GM21529 (cell line): ENCODE measurements around the gene PUS3.

Experiments
- ATAC-seq: cut with Tn5 transposase; IDR thresholded peaks from one replicate; pipeline ENCODE4 v1.9.1; 2021; ENCODE audit not compliant: unreplicated experiment

Gene PUS3

DNA sequence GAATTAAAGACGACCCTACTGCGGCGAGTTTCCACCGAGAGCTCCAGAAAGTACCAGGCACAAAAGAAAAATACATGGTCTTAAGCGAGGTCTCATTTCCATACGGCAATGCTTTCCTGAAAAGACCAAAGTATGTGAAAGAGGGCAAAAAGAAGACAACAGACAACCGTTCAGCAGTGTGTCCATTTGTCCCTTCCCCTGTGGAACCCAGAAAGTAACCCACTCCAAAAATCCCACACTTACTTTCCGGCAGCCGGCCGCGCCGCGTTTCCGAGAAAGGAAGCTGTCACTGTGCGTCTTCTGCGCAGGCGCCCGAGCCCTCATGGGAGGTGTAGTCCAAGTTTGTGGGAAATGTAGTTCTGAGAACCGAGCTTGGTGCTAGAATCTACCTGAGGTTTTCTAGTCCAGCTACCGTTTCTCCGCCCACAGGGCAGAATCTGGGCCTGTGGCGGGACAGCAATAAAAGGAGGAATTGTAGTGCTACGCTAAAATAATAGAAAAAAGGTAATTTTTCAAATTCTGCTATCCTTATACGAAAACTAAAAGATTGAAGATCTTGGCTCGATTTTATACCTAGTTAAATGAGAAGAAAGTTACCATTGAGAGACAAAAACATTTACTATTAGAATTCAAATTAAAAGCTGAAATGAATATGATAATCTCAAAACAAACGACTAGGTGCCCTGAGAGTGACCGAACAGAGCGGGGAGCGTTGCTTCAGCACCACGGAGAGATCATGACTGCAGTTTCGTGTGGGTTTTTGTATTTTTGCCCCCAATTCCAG lies at the start of gene PUS3:
Gene PUS3, minus strand, starts transcription at position 280 of the 784 bp plus-strand sequence. CDS start 6,922 bp downstream, outside the sequence.
- ATAC-seq: peak; percentile 99

DNA sequence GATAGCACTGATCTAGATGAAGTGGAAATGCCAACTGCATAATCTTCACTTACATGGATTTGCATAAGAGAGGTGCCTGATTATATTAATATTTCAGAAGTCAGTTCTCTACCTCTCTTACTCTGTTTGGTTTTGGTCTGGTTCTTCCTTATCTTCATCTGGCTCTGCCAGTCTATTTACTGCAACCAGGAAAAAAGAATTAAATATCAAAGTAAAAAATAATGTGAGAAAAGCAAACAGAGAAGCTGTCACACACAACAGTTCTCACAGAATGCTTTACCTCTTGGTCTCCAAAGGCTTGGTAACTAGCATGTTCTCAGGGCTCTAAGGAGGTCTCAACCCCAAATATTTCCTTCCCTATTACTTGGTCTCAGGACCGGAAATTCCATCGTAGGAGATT lies 49.6 kb upstream of the PUS3 start:
- no peak for ATAC-seq

DNA sequence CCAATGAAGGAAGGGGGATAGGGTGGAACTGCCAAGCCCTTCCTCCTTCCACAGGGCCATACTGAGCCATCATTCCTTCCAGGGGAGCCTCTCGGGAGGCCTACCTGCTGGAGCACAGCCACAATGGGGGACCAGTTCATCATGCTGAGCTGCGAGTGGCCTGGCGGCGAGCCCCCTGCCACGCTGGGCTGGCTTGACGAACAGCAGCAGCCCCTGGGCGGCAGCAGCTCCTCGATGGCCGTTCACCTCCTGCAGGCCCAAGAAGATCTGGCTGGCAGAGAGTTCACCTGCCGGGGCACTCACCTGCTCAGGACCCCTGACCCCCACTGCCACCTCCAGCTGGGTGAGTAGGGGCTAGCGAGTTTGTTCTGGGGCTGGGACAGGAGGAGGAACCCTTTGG lies 48.7 kb upstream of the PUS3 start:
- no peak for ATAC-seq

GRCh38 chr11:125950696-125951651 lies 48.0 kb upstream of the PUS3 start:
- ATAC-seq: no peak

- no peak for ATAC-seq
Observed at GRCh38 chr11:125950178-125950490, 47.1 kb upstream of the PUS3 start.

- ATAC-seq: no peak
Observed at GRCh38 chr11:125949271-125950177, 46.5 kb upstream of the PUS3 start.

- no peak for ATAC-seq
Observed at GRCh38 chr11:125948278-125949051, 45.5 kb upstream of the PUS3 start.

- no peak for ATAC-seq
Observed at GRCh38 chr11:125947419-125948277, 44.6 kb upstream of the PUS3 start.

DNA sequence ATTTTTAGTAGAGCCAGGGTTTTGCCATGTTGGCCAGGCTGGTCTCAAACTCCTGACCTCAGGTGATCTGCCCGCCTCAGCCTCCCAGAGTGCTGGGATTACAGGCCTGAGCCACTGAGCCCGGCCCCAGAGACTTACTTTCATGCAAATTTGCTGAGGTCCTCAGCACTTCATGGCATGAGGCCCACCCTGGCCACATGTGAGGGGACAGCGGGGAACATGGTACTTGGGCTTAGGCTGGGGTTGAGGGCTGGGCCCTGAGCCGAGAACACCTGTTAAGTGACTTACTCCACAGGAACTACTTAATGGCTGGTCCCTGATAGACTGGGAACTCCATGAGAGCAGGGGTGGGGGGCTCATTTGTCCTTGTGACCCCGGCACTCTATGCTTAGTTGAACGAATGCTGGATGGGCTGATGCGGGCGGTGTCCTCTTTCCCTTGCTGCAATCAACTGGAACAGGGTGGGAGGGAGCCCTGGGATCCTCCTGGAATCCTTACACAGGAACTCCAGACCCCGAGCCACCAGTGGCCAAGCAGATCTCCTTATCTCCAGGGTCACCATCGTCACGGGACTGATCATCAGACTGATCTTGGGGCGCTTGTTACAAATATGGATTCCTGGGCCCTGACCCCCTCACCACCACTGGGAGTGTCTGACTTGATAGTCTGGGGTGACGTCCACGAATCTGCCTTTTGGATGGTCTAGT lies 43.9 kb upstream of the PUS3 start:
- ATAC-seq: no peak

DNA sequence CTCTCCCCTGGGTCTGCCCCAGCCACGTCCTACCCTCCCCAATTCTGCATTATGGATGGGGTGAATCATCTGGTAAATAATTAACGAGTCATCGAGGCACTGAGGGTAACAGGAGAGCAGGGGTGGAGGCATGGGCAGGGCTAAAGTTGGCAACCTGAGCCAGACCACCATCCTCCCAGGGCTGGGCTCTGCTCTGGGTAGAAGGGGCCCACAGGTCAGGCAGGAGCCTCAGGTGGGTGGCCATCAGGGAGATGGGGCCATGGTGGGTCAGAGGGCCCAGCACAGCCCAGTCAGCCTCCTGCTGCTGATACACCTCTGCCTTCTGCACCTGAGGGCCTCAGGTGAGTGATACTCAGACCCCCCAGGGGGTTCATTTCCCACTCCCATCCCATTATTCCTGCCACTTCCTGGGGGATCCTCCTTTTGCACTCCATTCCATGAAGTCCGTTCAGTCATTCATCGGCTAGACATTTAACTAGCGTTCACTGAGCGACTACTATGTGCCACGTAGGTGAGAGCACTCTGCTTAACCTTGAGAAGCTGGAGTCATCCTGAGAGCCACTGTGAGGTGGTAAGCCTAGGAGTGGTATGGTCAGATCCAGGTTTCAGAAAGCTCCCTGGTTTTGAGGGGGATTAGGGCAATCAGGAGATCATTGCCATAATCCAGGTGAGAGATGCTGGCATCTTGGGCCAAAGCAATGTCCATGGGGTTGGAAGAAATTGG lies 43.0 kb upstream of the PUS3 start, which contains the start of gene VSIG10L2:
Gene VSIG10L2, plus strand, starts transcription at position 248 of the 724 bp plus-strand sequence. Its CDS starts 12 bp downstream, at position 260.
- ATAC-seq: no peak

GRCh38 chr11:125945011-125945796 lies 42.2 kb upstream of the PUS3 start:
- ATAC-seq: no peak

- no peak for ATAC-seq
Observed at GRCh38 chr11:125944350-125945010, 41.5 kb upstream of the PUS3 start.

DNA sequence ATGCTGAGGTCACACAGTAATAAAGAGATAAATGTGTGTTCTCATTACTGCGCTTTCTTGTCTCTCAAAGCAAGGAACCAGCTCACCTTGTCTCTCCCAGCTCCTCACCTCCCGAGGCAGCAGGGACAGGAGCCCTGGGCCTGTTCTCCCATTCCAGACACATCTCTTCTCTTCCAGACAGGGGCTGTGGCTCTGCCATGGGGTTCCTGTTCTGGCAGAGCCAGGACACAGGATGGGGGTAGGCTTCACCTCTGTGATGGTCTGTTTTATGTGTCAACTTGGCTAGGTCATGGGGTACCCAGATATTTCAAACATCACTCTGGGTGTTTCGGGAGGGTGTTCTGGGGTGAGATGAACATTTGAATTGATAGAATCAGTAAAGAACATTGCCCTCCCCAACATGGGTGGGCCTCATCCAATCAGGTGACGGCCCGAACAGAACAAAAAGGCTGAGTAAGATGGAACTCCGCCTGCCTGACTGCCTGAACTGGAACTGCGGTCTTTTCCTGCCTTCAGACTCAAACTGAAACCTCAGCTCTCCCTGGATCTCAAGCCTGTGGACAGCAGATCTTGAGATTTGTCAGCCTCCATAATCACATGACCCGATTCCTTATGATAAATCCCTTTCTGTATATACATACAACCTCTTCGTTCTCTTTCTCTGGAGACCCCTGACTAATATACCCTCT lies 40.8 kb upstream of the PUS3 start:
- ATAC-seq: no peak

- no peak for ATAC-seq
Observed at GRCh38 chr11:125942771-125943428, 39.9 kb upstream of the PUS3 start.
